Measurements from ENCODE around the gene SOX5.

- TF ChIP-seq L3MBTL2 (conservative IDR thresholded peaks at IDR 0.05) (no peak), FOXM1 (IDR thresholded peaks at IDR 0.05; ENCODE audit: borderline replicate concordance) (no peak), BHLHE40 (IDR thresholded peaks at IDR 0.05; ENCODE audit: borderline replicate concordance) (no peak), PKNOX1 (IDR thresholded peaks at IDR 0.05) (no peak), TARDBP (IDR thresholded peaks at IDR 0.05) (no peak), LEF1 (IDR thresholded peaks at IDR 0.05; ENCODE audit: borderline replicate concordance) (no peak)
Observed at GRCh38 chr12:23708185-23708837, 241.2 kb downstream of the SOX5 start.
